Tibial nerve (tissue), 4 donors: ENCODE measurements around the gene MYH2. TPM values are rescaled to one million over a fixed set of nuclear protein-coding genes. Genes with fewer than 3 reads are reported as not detected.

Experiments
- DNase-seq, 2 donors: peaks; one replicate each; pipeline ENCODE4 v3.0.0-alpha.2; 2019; ENCODE audit warnings: low spot score in 2 of 2
- H3K27ac ChIP-seq, 4 donors: fragments of 200-600 bp; sonication (generic) in 3 of 4; one replicate each; pipeline ENCODE4 v1.5.1; 2017 to 2019; ENCODE audit warnings: mild to moderate bottlenecking in 1 of 4
- H3K27me3 ChIP-seq, 2 donors: fragments of 200-600 bp; sonication (generic) in 1 of 2; one replicate each; pipeline versions ENCODE4 v1.5.1 to v1.6.0; 2017 to 2019
- H3K36me3 ChIP-seq, 3 donors: fragments of 200-600 bp; sonication (generic); one replicate each; pipeline ENCODE4 v1.5.1; 2018 to 2019
- H3K4me1 ChIP-seq, 4 donors: fragments of 200-600 bp; sonication (generic) in 3 of 4; one replicate each; pipeline ENCODE4 v1.5.1; 2017 to 2019
- H3K4me3 ChIP-seq, 4 donors: fragments of 200-600 bp; sonication (generic) in 3 of 4; one replicate each; pipeline ENCODE4 v1.5.1; 2017 to 2019; ENCODE audit warnings: mild to moderate bottlenecking in 1 of 4, moderate library complexity in 1 of 4
- H3K9me3 ChIP-seq, 4 donors: fragments of 200-600 bp; sonication (generic) in 3 of 4; one replicate each; pipeline ENCODE4 v1.5.1; 2017 to 2019
- CTCF ChIP-seq, 5 experiments: fragments of 200-600 bp in 3 of 5; fragments of 450-650 bp in 2 of 5; sonication (generic) in 3 of 5; IDR thresholded peaks; one replicate each; pipeline ENCODE4 v1.5.1; 2016 to 2019; ENCODE audit warnings: antibody characterized with exemption in 5 of 5, mild to moderate bottlenecking in 3 of 5, moderate library complexity in 2 of 5
- EP300 ChIP-seq, 2 donors: sonication (generic); formaldehyde crosslinking; IDR thresholded peaks; one replicate each; pipeline ENCODE4 v1.6.1; 2017; ENCODE audit warnings: antibody characterized with exemption in 2 of 2, mild to moderate bottlenecking in 1 of 2
- POLR2A ChIP-seq, 2 donors: fragments of 450-650 bp; IDR thresholded peaks; one replicate each; pipeline ENCODE4 v1.6.1; 2017; ENCODE audit warnings: antibody characterized with exemption in 2 of 2, mild to moderate bottlenecking in 2 of 2, moderate library complexity in 2 of 2
- WGBS, 2 donors: methylation state at CpG; one replicate each; pipeline ENCODE4 v1.1.5; 2018; 5-methylcytosine and 5-hydroxymethylcytosine counted together
- total RNA-seq, 4 donors: library from RNA; depleted of rRNA; stranded (reverse); fragments of >200 nt; gene quantifications; one replicate each; pipeline ENCODE4 v1.1.0, GENCODE V29; 2016

MYH2 gene
- total RNA-seq = not detected

- Histone ChIP-seq H3K9me3 (no peaks in the 10 kb centered on the region), H3K36me3 (no peaks in the 10 kb centered on the region), H3K27me3 (no peaks in the 10 kb centered on the region), H3K4me3 (no peak within 1 kb of the TSS), H3K27ac (no peak within 1 kb of the TSS), H3K4me1 (no peaks in the 10 kb centered on the region)
- DNase-seq = no peak
- TF ChIP-seq EP300 (IDR thresholded peaks at IDR 0.05) = no peak
- WGBS, 2 donors = 35 to 37% methylated on average over 9 of the region's 9 CpGs
Observed at GRCh38 chr17:10549096-10549842, at the start of gene MYH2. Gene MYH2, minus strand, starts transcription at chr17:10549658. Its CDS starts 1,738 bp downstream, at chr17:10547920.

- no peaks in the 10 kb centered on the region for H3K9me3 ChIP-seq
- H3K27me3 ChIP-seq = no peaks in the 10 kb centered on the region
- H3K27ac ChIP-seq = no peak overlapping the region
- no peaks in the 10 kb centered on the region for H3K4me1 ChIP-seq
- no peak for DNase-seq
- WGBS, 2 donors = 41 to 54% methylated on average over 2 of the region's 2 CpGs
- no peak overlapping the region for H3K4me3 ChIP-seq
- no peak for TF ChIP-seq CTCF (IDR thresholded peaks at IDR 0.05)
- TF ChIP-seq POLR2A (IDR thresholded peaks at IDR 0.05) = no peak
- no peak for TF ChIP-seq EP300 (IDR thresholded peaks at IDR 0.05)
- H3K36me3 ChIP-seq = no peaks in the 10 kb centered on the region
Observed at GRCh38 chr17:10598621-10599020, 49.2 kb upstream of the MYH2 start.

GRCh38 chr17:10589553-10590145 is 40.2 kb upstream of the MYH2 start:
- no peaks in the 10 kb centered on the region for H3K9me3 ChIP-seq
- DNase-seq = no peak
- H3K27ac ChIP-seq = no peak overlapping the region
- TF ChIP-seq EP300 (IDR thresholded peaks at IDR 0.05) (no peak), CTCF (IDR thresholded peaks at IDR 0.05) (no peak), POLR2A (IDR thresholded peaks at IDR 0.05) (no peak)
- H3K4me1 ChIP-seq = no peaks in the 10 kb centered on the region
- no peaks in the 10 kb centered on the region for H3K27me3 ChIP-seq
- WGBS, 2 donors = 80 to 86% methylated on average over 8 of the region's 8 CpGs
- H3K4me3 ChIP-seq = no peak overlapping the region
- H3K36me3 ChIP-seq = no peaks in the 10 kb centered on the region

GRCh38 chr17:10585529-10585928 is 36.1 kb upstream of the MYH2 start:
- Histone ChIP-seq H3K4me3 (no peak overlapping the region), H3K4me1 (no peaks in the 10 kb centered on the region), H3K36me3 (no peaks in the 10 kb centered on the region), H3K27me3 (no peaks in the 10 kb centered on the region), H3K9me3 (no peaks in the 10 kb centered on the region), H3K27ac (no peak overlapping the region)
- no peak for DNase-seq
- TF ChIP-seq EP300 (IDR thresholded peaks at IDR 0.05) (no peak), CTCF (IDR thresholded peaks at IDR 0.05) (no peak), POLR2A (IDR thresholded peaks at IDR 0.05) (no peak)
- 89 to 90% methylated on average over 9 of the region's 9 CpGs for WGBS, 2 donors

- H3K4me1 ChIP-seq = no peaks in the 10 kb centered on the region
- no peak for TF ChIP-seq CTCF (IDR thresholded peaks at IDR 0.05)
- no peak for TF ChIP-seq POLR2A (IDR thresholded peaks at IDR 0.05)
- no peak for TF ChIP-seq EP300 (IDR thresholded peaks at IDR 0.05)
- DNase-seq = no peak
- H3K4me3 ChIP-seq = no peak overlapping the region
- H3K27me3 ChIP-seq = no peaks in the 10 kb centered on the region
- WGBS, 2 donors = 49 to 54% methylated on average over 4 of the region's 4 CpGs
- H3K27ac ChIP-seq = no peak overlapping the region
- no peaks in the 10 kb centered on the region for H3K9me3 ChIP-seq
- H3K36me3 ChIP-seq = no peaks in the 10 kb centered on the region
Observed at GRCh38 chr17:10583834-10584233, 34.4 kb upstream of the MYH2 start.
